Body of pancreas (tissue), 4 donors: ENCODE results near the gene TYW1B. TPM values are rescaled to one million over a fixed set of nuclear protein-coding genes. Genes with fewer than 3 reads are reported as not detected.
"Not testable (repeated sequence)": the region's sequence is repeated elsewhere in the genome, so short reads cannot be mapped to it uniquely, and the experiment has no call there.

Experiments
- ATAC-seq: fragments of 150-250 bp; one replicate; pipeline ENCODE4 v1.9.1; 2016
- DNase-seq, 4 donors: peaks; one replicate each; pipeline ENCODE4 v3.0.0-alpha.2; 2019
- H3K27ac ChIP-seq, 4 donors: fragments of 200-600 bp; sonication (generic); 1 replicate in 3 of 4; 2 replicates in 1 of 4; pipeline versions ENCODE4 v1.5.1 to v1.6.1; 2016 to 2019; ENCODE audit warnings: mild to moderate bottlenecking in 1 of 4, mixed read lengths in 1 of 4, moderate library complexity in 1 of 4
- H3K27me3 ChIP-seq, 2 donors: fragments of 200-600 bp; sonication (generic); one replicate each; pipeline ENCODE4 v1.6.0; 2016; ENCODE audit warnings: mild to moderate bottlenecking in 1 of 2
- H3K36me3 ChIP-seq, 2 donors: fragments of 200-600 bp; sonication (generic); replicated peaks in 1 of 2; 2 replicates each; pipeline ENCODE4 v1.5.1; 2016; ENCODE audit warnings: low read depth in 2 of 2; ENCODE audit not compliant: insufficient read depth in 1 of 2
- H3K4me1 ChIP-seq: fragments of 200-600 bp; sonication (generic); one replicate; pipeline ENCODE4 v1.6.0; 2016
- H3K4me3 ChIP-seq, 2 donors: fragments of 200-600 bp; sonication (generic); 1 replicate in 1 of 2; 2 replicates in 1 of 2; pipeline ENCODE4 v1.5.1; 2016 to 2019
- H3K9me3 ChIP-seq, 3 donors: fragments of 200-600 bp; sonication (generic); 1 replicate in 2 of 3; 2 replicates in 1 of 3; pipeline ENCODE4 v1.5.1; 2016
- POLR2A ChIP-seq, 3 donors: fragments of 450-650 bp; IDR thresholded peaks; one replicate each; pipeline ENCODE4 v1.6.1; 2016; ENCODE audit warnings: antibody characterized with exemption in 3 of 3, mild to moderate bottlenecking in 2 of 3
- WGBS, 2 donors: methylation state at CpG; one replicate each; pipeline ENCODE4 v1.1.5; 2017; 5-methylcytosine and 5-hydroxymethylcytosine counted together
- intact Hi-C: fragments of 100-400 bp; cut with DNase I; formaldehyde crosslinking; loops from one replicate; pipeline ENCODE4 v1.15.1; 2023
- total RNA-seq, 2 donors: library from RNA; depleted of rRNA; stranded (reverse); fragments of >200 nt; gene quantifications; one replicate each; pipeline ENCODE4 v1.1.0, GENCODE V29; 2016
- TF ChIP-seq, protein P1 (sequence below), 7 experiments: fragments of 450-650 bp in 4 of 7; fragments of 200-600 bp in 3 of 7; sonication (generic) in 3 of 7; IDR thresholded peaks; one replicate each; pipeline ENCODE4 v1.5.1; 2016 to 2019; ENCODE audit warnings: antibody characterized with exemption in 7 of 7

Gene TYW1B
- total RNA-seq, 2 donors from 2014 or later: 5.7 to 7.9 TPM

GRCh38 chr7:72817661-72818060 is 10.3 kb downstream of the TYW1B start:
- DNase-seq, H3K36me3 ChIP-seq, ATAC-seq, H3K9me3 ChIP-seq, intact Hi-C loops, H3K4me3 ChIP-seq, H3K4me1 ChIP-seq, H3K27me3 ChIP-seq, H3K27ac ChIP-seq: not testable (repeated sequence)
- 92 to 100% methylated on average over 1 of the region's 1 CpG for WGBS, 2 donors

GRCh38 chr7:72816370-72817157 is 11.4 kb downstream of the TYW1B start:
- ATAC-seq, H3K36me3 ChIP-seq, intact Hi-C loops, H3K27me3 ChIP-seq, H3K9me3 ChIP-seq, H3K4me3 ChIP-seq, H3K27ac ChIP-seq, DNase-seq, H3K4me1 ChIP-seq: not testable (repeated sequence)
- WGBS, 2 donors: 82 to 83% methylated on average over 5 to 9 of the region's 9 CpGs

DNA sequence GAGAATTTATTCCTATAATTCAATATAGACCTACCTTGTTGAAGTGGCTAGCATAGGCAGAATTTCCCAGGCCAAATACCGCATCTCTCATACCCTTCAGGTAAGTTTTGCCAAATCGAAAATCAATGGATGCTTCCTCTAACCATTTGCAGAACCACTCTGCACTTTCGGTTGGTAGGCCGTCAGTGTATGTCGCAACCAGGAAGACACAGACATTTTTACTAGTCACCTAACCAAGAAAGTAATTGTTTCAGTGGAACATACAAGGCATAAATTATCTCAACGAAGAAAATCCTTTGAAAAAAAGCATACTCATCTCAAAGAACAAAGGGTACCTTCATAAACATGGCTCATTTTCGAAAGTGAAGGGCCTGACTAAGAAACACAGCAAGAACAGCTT is 17.6 kb downstream of the TYW1B start:
- H3K36me3 ChIP-seq, H3K27ac ChIP-seq, H3K9me3 ChIP-seq, intact Hi-C loops, H3K4me3 ChIP-seq, H3K4me1 ChIP-seq, H3K27me3 ChIP-seq, DNase-seq, ATAC-seq: not testable (repeated sequence)
- 73 to 92% methylated on average over 2 to 7 of the region's 7 CpGs for WGBS, 2 donors

- H3K36me3 ChIP-seq, H3K27me3 ChIP-seq, H3K9me3 ChIP-seq, intact Hi-C loops, H3K27ac ChIP-seq, ATAC-seq, H3K4me1 ChIP-seq, DNase-seq, H3K4me3 ChIP-seq: not testable (repeated sequence)
- WGBS, 2 donors: 92 to 95% methylated on average over 13 of the region's 13 CpGs
Observed at GRCh38 chr7:72808511-72808910, 19.5 kb downstream of the TYW1B start.

GRCh38 chr7:72806851-72807250 is 21.1 kb downstream of the TYW1B start:
- H3K36me3 ChIP-seq, H3K27ac ChIP-seq, intact Hi-C loops, H3K4me3 ChIP-seq, DNase-seq, H3K9me3 ChIP-seq, ATAC-seq, H3K4me1 ChIP-seq, H3K27me3 ChIP-seq: not testable (repeated sequence)
- WGBS, 2 donors: 64 to 77% methylated on average over 6 of the region's 6 CpGs

GRCh38 chr7:72805526-72806494 is 22.2 kb downstream of the TYW1B start:
- Histone ChIP-seq H3K27ac (no peak overlapping the region), H3K27me3 (no peaks in the 10 kb centered on the region), H3K4me1 (no peaks in the 10 kb centered on the region), H3K9me3 (no peaks in the 10 kb centered on the region), H3K36me3 (no peaks in the 10 kb centered on the region), H3K4me3 (no peak overlapping the region)
- intact Hi-C loops: no loop called here
- ATAC-seq (no peak), DNase-seq (peak in 1 of 4 donors; percentile 40)
- TF ChIP-seq POLR2A (IDR thresholded peaks at IDR 0.05): no peak
- TF ChIP-seq, protein P1, sequence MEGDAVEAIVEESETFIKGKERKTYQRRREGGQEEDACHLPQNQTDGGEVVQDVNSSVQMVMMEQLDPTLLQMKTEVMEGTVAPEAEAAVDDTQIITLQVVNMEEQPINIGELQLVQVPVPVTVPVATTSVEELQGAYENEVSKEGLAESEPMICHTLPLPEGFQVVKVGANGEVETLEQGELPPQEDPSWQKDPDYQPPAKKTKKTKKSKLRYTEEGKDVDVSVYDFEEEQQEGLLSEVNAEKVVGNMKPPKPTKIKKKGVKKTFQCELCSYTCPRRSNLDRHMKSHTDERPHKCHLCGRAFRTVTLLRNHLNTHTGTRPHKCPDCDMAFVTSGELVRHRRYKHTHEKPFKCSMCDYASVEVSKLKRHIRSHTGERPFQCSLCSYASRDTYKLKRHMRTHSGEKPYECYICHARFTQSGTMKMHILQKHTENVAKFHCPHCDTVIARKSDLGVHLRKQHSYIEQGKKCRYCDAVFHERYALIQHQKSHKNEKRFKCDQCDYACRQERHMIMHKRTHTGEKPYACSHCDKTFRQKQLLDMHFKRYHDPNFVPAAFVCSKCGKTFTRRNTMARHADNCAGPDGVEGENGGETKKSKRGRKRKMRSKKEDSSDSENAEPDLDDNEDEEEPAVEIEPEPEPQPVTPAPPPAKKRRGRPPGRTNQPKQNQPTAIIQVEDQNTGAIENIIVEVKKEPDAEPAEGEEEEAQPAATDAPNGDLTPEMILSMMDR (IDR thresholded peaks at IDR 0.05): no peak
- 81 to 89% methylated on average over 15 of the region's 15 CpGs for WGBS, 2 donors

DNA sequence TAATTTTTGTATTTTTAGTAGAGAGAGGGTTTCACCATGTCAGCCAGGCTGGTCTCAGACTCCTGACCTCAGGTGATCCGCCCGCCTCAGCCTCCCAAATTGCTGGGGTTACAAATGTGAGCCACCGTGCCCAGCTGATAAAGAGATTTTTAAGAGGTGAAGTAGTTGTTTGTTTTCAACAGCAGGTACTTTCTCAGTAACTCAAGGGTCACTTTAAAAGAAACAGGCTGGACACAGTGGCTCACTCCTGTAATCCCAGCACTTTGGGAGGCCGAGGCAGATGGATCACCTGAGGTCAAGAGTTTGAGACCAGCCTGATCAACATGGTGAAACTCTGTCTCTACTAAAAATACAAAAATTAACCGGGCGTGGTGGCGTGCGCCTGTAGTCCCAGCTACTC is 24.2 kb downstream of the TYW1B start:
- intact Hi-C loops: not testable (repeated sequence)

GRCh38 chr7:72801564-72801963 is 26.4 kb downstream of the TYW1B start:
- H3K9me3 ChIP-seq, H3K27ac ChIP-seq, H3K27me3 ChIP-seq, intact Hi-C loops, H3K4me1 ChIP-seq, ATAC-seq, DNase-seq, H3K36me3 ChIP-seq, H3K4me3 ChIP-seq: not testable (repeated sequence)
- WGBS, 2 donors: 0% methylated on average over 1 of the region's 1 CpG

More for the DNA sequence above, 24.2 kb downstream of the TYW1B start:
- ATAC-seq, H3K36me3 ChIP-seq, H3K4me3 ChIP-seq, H3K4me1 ChIP-seq, H3K9me3 ChIP-seq, DNase-seq, H3K27ac ChIP-seq, H3K27me3 ChIP-seq: not testable (repeated sequence)
- 79 to 87% methylated on average over 8 of the region's 8 CpGs for WGBS, 2 donors

- not testable (repeated sequence) for ATAC-seq
- WGBS, 2 donors: 95 to 97% methylated on average over 2 of the region's 2 CpGs
Observed at GRCh38 chr7:72795401-72795800, 32.6 kb downstream of the TYW1B start.

More at GRCh38 chr7:72795401-72795800, 32.6 kb downstream of the TYW1B start:
- H3K27ac ChIP-seq, H3K36me3 ChIP-seq, H3K9me3 ChIP-seq, H3K4me1 ChIP-seq, intact Hi-C loops, H3K4me3 ChIP-seq, H3K27me3 ChIP-seq, DNase-seq: not testable (repeated sequence)
